ENCODE measurements around the gene MYL3. TPM values are rescaled to one million over a fixed set of nuclear protein-coding genes. Genes with fewer than 3 reads are reported as not detected.

Gene MYL3
- total RNA-seq, 1 donor from 2014 or later = 3,804 TPM

Other genes starting within 250 kb of the MYL3 start
- 32.5 TPM for gene ALS2CL, start 169.8 kb downstream of the MYL3 start, total RNA-seq
- gene TMIE, start 162.1 kb downstream of the MYL3 start, total RNA-seq = 0.51 TPM
- gene PRSS50, start 145.6 kb downstream of the MYL3 start, total RNA-seq = 0.78 TPM
- 5.4 TPM for gene PTH1R, start 14.3 kb upstream of the MYL3 start, total RNA-seq
- 35.6 TPM for gene CCDC12, start 113.3 kb upstream of the MYL3 start, total RNA-seq
- 14.2 TPM for gene NBEAL2, start 116.2 kb upstream of the MYL3 start, total RNA-seq

Measured in cardiac septum (tissue), 1 donor.